GOT3 (cell line): ENCODE data around the gene CEP19.

ENCODE experiments used
- DNase-seq: peaks from one replicate; lab custom pipeline; 2025; ENCODE audit warnings: mixed read lengths; lab: John Stamatoyannopoulos, UW

The CEP19 gene

GRCh38 chr3:196708467-196708866 is 3.6 kb downstream of the CEP19 start:
- DNase-seq = no peak

- DNase-seq = no peak
Observed at GRCh38 chr3:196707566-196707965, 4.5 kb downstream of the CEP19 start.

DNA sequence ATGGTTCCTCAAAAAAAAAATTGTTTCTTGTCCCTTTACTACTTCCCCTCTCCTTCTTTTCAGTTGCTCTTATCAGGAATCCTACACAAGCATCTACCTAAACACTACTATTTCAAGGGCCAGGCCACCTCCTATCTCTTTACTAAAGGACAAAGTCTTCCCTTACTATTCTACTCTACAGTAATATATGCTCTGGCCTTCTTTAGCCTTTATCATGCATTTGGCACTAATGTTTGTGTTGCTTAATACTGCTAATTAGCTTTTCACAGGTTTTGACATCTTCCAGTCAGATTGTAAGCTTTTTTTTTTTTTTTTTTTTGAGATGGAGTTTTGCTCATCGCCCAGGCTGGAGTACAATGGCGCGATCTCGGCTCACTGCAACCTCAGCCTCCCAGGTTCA is 5.3 kb downstream of the CEP19 start:
- DNase-seq = no peak

- DNase-seq = no peak
Observed at GRCh38 chr3:196706327-196706726, 5.7 kb downstream of the CEP19 start.

- no peak for DNase-seq
Observed at GRCh38 chr3:196700801-196701200, 11.2 kb downstream of the CEP19 start.

DNA sequence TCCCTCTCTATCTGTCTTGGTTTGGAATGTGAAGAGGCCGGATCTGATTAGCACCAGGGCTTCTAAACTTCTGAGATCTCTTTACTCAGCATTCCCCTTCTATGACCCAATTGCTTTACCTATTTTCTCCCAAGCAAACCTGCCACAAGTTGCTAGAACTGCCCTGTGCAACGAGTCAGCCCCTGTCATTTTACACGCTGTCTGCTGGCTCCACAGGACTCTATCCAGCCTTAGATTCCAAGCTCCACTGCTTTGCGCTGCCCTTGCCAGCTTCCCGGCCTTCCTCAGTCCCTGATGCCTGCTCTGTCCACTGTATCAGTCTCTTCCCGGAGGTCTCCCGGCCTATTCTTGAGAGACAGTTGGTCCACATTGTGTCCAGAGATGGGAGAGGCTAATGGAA is 12.3 kb downstream of the CEP19 start:
- DNase-seq = no peak

DNA sequence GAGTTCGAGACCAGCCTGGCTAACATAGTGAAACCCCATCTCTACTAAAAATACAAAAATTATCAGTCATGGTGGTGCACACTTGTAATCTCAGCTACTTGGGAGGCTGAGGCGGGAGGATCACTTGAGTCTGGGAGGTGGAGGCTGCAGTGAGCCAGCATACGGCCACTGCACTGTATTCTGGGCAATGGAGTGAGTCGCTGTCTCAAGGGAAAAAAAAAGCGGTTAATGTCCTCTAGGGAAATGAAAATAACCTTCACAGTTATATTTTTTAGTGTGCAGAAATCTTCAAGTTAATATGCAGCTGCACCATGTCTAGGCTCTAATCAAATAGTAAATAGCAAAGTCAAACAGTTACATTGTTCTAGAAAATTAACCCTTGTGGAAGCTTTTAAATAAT is 14.8 kb downstream of the CEP19 start:
- DNase-seq = no peak

DNA sequence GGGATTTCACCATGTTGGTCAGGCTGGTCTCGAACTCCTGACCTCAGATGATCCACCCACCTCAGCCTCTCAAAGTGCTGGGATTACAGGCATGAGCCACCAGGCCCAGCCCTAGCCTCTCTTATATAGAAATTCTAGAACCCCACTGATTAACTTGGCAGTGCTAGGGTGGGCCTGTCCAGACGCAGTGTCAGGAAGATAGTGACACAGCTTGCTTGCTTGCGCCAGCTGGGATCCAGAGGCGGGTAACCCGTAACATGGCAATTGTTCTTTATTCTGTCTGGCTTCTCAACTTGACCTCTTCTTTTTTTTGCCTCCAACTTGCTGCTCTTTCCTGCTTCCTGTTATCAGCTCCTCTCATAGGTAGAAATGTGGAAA is 16.2 kb downstream of the CEP19 start:
- no peak for DNase-seq

DNA sequence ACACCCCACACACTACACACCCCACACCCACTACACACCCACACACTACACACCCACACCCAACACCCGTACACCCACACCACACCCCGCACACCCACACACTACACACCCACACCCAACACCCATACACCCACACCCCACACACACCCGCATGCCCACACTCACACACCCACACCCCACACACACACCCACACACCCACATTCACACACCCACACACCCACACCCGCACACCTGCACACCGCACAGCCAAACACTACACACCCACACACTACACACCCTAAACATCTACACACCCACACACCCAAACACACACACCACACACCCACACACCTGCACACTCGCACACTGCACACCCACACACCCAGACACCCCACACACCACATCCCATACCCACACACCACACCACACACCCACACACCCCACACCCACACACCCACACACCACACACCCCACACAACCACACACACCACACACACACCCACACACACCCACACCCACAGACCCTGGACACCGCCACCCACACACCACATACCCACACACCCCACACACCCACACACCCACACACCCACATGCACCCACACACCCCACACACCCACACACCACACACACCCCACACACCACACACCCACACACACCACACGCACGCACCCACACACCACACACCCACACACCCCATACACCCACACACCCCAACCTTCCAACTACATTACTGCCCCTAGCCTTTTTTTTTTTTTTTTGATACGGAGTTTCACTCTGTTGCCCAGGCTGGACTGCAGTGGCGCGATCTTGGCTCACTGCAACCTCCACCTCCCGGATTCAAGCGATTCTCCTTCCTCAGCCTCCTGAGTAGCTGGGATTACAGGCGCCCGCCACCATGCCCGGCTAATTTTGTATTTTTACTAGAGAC is 16.9 kb downstream of the CEP19 start:
- no peak for DNase-seq

- no peak for DNase-seq
Observed at GRCh38 chr3:196694202-196694638, 17.8 kb downstream of the CEP19 start.

GRCh38 chr3:196691386-196691785 is 20.7 kb downstream of the CEP19 start:
- DNase-seq = no peak

DNA sequence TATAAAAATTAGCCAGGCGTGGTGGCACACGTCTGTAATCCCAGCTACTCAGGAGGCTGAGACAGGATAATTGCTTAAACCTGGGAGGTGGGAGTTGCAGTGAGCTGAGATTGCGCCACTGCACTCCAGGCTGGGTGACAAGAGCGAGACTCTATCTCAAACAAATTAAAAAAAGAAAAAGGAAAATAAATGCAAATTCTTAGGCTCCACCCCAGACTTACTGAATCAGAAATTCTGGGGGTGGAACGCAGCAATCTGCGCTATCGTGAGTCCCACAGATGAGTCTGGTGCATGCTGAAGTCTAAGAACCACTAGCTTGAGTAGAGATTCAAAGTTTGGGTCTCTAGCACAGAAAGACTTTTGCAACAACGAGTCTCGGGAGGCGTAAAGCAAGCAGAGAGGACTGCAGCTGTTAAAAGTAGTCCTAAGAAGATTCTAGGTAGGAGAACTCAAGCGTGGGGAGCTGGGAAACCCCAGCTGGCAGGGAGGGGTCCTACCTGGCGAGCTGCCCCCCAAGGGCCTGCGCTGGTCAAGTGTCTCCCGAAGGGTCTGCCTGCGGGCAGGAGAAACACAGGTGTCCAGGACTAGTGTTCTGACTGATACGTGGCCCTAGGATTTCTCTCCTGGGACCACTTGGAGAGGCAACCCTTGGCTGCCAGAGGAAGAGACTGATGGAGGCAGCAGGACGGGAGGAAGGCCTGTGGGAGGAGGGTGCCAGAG is 21.9 kb downstream of the CEP19 start:
- DNase-seq = no peak

DNA sequence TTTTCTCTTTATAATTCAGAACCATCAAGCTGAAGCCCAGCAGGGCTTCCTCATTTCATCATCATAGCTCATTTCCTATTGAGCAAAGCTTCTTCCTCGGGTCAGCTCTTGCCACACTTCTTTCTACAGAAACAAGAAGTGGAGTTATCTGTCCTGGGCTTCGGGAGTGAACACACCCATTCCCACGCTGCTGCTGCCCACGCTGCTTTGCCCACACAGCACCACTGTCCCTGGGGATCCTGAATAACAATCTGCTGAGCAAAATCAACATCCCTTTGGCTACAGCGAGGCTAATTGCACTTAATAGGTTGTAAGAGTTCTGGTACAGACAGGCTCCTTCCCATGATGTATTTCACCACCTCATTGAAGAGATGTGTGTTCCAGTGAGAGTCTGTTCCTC is 23.7 kb downstream of the CEP19 start:
- DNase-seq = peak; percentile 37

GRCh38 chr3:196686436-196686835 is 25.6 kb downstream of the CEP19 start:
- no peak for DNase-seq

GRCh38 chr3:196684548-196685407 is 27.3 kb downstream of the CEP19 start:
- no peak for DNase-seq

- DNase-seq = no peak
Observed at GRCh38 chr3:196677931-196678330, 34.1 kb downstream of the CEP19 start.

- no peak for DNase-seq
Observed at GRCh38 chr3:196677353-196677752, 34.7 kb downstream of the CEP19 start.

DNA sequence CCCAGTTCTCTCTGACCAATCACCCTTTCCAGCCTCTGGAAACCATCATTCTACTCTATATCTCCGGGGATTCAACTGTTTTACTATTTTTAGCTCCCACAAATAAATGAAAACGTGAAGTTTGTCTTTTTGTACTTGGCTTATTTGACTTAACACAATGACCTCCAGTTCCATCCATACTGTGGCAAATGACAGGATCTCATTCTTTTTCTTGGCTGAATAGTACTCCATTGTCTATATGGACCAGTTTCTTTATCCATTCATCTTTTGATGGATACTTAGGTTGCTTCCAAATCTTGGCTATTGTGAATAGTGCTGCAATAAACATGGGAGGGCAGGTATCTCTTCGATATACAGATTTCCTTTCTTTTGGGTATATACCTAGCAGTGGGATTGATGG is 38.4 kb downstream of the CEP19 start:
- DNase-seq = no peak

- no peak for DNase-seq
Observed at GRCh38 chr3:196670339-196670738, 41.7 kb downstream of the CEP19 start.

DNA sequence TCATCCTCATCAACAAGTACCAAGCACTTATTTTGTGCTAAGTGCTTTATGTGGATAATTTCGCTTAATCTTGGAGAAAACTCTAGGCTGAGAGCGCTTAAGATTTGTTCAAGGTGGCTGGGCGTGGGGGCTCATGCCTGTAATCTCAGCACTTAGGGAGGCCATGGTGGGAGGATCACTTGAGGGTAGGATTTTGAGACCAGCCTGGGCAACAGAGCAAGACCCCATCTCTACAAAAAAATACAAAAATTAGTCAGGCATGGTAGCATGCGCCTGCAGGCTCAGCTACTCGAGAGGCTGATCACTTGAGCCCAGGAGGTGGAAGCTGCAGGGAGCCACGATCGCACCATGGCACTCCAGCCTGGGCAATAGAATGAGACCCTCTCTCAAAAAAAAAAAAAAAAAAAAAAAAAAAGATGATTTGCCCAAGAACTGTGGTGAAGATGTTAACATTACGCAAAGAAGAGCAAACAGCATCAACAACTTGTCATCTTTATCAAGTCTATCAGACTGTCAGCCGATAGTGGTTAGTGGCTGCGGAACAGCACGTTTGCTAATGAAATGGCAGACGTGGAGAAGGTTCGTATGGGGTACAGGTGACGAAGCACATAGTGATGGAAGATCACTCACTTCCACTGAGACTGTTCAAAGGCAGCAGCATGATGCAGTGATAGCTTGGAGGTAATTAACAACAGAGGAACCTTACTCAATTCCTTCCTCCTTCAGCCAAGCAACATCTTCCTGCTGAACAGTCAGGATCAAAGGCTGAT is 44.8 kb downstream of the CEP19 start:
- no peak for DNase-seq

GRCh38 chr3:196666001-196666867 is 45.8 kb downstream of the CEP19 start:
- DNase-seq = peak; percentile 53
